Panc1 (cell line): ENCODE measurements around the gene CSTF1.

Experiments used
- POLR2AphosphoS5 ChIP-seq: IDR thresholded peaks from 2 replicates; pipeline ENCODE4 v1.6.1; 2012; ENCODE audit warnings: mild to moderate bottlenecking, low read depth, low read length, moderate library complexity
- SIN3A ChIP-seq: IDR thresholded peaks from 2 replicates; pipeline ENCODE4 v1.6.1; 2012; ENCODE audit warnings: low read depth, mild to moderate bottlenecking, low read length, moderate library complexity, borderline replicate concordance; ENCODE audit not compliant: insufficient read depth
- TCF7L2 ChIP-seq: IDR thresholded peaks from 2 replicates; pipeline ENCODE4 v1.6.1; 2011; ENCODE audit warnings: mild to moderate bottlenecking, low read depth, low read length, inconsistent platforms
- TF ChIP-seq, protein P1 (sequence below): fragments of 450-650 bp; IDR thresholded peaks from 2 replicates; pipeline ENCODE4 v1.5.1; 2017; ENCODE audit warnings: mild to moderate bottlenecking
- TF ChIP-seq, protein P2 (sequence below), 2 experiments: IDR thresholded peaks; 2 replicates each; pipeline ENCODE4 v1.6.1; 2011 to 2012; ENCODE audit warnings: low read depth in 2 of 2, control low read depth in 1 of 2, low read length in 1 of 2, mild to moderate bottlenecking in 1 of 2, moderate library complexity in 1 of 2; ENCODE audit not compliant: insufficient read depth in 1 of 2

DNA sequence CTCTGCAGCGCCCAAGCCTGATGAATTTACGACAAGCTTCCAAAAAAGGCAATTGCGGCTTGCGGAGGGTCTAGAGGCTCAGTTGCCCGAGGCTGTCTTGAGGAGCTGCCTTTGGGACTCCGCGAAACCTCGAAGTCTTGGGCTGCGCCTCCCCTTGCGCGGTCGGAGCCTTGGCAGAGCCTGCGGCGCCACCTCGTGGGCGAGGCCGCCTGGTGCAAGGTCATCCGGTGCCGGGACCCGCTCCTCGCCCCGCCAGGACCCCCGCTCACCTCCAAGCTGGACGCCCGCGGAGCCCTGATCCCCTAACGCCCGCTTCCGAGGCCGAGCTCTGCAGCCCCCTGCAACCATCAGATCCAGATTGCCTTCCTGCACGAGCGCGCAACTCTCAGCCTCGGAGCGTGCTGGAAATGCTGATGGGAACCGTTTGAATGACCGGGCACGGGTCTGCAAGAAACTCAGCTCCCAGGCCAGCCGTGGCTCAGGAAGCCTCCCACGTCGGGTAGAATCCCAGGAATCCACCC lies 48.5 kb upstream of the CSTF1 start:
- TF ChIP-seq, protein P1, sequence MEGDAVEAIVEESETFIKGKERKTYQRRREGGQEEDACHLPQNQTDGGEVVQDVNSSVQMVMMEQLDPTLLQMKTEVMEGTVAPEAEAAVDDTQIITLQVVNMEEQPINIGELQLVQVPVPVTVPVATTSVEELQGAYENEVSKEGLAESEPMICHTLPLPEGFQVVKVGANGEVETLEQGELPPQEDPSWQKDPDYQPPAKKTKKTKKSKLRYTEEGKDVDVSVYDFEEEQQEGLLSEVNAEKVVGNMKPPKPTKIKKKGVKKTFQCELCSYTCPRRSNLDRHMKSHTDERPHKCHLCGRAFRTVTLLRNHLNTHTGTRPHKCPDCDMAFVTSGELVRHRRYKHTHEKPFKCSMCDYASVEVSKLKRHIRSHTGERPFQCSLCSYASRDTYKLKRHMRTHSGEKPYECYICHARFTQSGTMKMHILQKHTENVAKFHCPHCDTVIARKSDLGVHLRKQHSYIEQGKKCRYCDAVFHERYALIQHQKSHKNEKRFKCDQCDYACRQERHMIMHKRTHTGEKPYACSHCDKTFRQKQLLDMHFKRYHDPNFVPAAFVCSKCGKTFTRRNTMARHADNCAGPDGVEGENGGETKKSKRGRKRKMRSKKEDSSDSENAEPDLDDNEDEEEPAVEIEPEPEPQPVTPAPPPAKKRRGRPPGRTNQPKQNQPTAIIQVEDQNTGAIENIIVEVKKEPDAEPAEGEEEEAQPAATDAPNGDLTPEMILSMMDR: peak; percentile 89
- TF ChIP-seq POLR2AphosphoS5 (no peak), SIN3A (no peak), TCF7L2 (no peak)
- TF ChIP-seq, protein P2, sequence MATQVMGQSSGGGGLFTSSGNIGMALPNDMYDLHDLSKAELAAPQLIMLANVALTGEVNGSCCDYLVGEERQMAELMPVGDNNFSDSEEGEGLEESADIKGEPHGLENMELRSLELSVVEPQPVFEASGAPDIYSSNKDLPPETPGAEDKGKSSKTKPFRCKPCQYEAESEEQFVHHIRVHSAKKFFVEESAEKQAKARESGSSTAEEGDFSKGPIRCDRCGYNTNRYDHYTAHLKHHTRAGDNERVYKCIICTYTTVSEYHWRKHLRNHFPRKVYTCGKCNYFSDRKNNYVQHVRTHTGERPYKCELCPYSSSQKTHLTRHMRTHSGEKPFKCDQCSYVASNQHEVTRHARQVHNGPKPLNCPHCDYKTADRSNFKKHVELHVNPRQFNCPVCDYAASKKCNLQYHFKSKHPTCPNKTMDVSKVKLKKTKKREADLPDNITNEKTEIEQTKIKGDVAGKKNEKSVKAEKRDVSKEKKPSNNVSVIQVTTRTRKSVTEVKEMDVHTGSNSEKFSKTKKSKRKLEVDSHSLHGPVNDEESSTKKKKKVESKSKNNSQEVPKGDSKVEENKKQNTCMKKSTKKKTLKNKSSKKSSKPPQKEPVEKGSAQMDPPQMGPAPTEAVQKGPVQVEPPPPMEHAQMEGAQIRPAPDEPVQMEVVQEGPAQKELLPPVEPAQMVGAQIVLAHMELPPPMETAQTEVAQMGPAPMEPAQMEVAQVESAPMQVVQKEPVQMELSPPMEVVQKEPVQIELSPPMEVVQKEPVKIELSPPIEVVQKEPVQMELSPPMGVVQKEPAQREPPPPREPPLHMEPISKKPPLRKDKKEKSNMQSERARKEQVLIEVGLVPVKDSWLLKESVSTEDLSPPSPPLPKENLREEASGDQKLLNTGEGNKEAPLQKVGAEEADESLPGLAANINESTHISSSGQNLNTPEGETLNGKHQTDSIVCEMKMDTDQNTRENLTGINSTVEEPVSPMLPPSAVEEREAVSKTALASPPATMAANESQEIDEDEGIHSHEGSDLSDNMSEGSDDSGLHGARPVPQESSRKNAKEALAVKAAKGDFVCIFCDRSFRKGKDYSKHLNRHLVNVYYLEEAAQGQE (IDR thresholded peaks at IDR 0.05; ENCODE audit: insufficient read depth in 1 of 2, low read depth in 2 of 2, low read length in 1 of 2): no peak
